Urothelium cell line (cell line): ENCODE results near the gene C6orf58.

Source experiments
- DNase-seq: peaks from one replicate; pipeline ENCODE4 v3.0.0; 2011; ENCODE audit warnings: low spot score, mixed read lengths
- FAIRE-seq: peaks from 2 replicates; lab custom pipeline; 2011; peaks lifted over from hg19 to GRCh38; lab: Jason Lieb, UNC

The C6orf58 gene

DNA sequence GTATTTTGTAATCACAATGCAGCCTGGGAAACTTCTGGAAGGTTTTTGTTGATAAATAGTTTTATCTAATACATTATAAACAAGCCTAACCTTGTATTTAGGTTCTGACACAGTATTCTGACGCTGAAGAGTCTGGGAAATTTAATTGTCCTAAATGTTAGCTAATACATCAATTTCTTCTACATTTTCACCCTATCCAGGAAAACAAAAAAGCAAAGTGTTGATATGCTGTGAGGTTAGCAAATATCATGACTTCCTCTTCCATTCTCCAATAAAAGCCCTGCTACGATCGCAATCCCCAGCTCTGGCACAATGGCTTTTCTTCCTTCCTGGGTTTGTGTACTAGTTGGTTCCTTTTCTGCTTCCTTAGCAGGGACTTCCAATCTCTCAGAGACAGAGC lies at the start of gene C6orf58:
Gene C6orf58, plus strand, starts transcription at position 301 of the 400 bp plus-strand sequence. Its CDS starts 12 bp downstream, at position 313.
- FAIRE-seq (no peak), DNase-seq (no peak)

DNA sequence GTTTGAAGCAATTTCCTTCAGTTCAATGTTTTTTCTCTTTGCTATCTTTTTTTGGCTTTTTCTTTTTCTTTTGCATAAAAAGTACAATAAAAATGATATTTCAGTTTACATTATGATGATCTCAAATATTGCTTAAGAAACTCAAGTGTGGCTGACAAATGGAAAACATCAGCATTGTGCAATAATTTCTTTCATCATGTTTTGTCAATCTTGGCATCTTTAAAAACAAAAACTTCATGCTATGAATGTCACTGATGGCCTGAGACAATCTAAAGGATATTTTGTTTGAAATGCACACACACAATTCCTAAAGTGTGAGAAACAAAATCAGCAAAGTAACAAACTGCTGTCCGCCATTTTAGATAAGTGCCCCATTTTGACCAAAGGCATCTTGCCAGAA lies 44.0 kb upstream of the C6orf58 start:
- FAIRE-seq = no peak
- DNase-seq = no peak

DNA sequence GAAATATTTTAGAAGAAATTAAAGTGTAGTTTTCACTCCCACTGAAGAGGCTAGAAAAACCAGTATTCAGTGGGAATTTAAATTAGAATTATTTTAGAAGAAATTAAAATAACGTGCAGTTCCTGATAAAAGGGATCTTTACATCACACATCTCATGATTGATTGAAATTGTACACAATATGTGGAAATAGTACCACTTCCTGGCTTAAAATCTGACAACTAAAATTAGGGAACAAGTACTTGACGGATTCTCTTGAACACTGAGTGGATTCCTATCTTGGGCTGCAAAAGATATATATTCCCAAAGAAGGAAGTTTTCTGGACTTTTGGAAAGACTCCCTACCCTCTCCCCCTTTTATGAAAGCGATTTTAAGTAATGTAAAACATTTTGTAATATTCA lies 43.2 kb upstream of the C6orf58 start:
- no peak for FAIRE-seq
- DNase-seq = no peak

DNA sequence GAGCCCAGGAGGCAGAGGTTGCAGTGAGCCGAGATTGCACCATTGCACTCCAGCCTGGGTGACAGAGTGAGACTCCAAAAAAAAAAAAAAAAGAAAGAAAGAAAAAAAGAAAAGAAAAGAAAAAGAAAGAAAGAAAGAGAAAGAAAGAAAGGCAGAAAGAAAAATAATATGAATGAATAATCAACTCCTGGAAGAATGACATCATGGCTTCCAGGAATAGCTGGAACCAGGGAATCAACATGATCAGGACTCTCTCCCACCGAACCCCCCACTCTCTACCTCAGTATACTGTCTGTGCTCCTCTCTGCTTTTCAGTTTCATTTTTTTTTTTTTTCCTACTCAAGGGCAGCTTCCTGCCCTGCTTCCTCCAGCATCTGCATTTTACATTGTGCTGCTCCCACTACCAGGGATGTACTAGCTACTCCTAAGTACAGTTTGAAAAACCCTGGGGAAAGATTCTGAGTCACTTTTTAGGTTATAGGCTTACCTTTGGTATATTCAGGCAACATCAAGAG lies 38.2 kb upstream of the C6orf58 start:
- DNase-seq (no peak), FAIRE-seq (no peak)

DNA sequence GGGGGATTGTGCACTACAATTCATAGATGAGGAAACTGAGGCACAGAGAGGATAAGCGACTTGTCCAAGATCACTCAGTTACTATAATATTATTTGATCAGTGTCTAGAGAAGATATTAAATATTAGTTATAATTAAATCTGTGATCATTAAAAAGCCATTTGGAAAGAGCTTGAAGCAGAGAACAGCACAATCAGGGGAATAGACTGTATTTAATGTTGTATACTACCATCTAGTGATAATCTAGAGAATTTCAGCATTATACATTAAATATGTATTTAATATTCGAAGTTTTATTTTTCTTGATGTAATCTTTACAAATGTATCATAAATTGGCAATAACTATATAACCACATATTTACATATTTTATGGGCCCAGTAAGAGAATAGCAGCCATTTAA lies 37.7 kb upstream of the C6orf58 start:
- no peak for FAIRE-seq
- DNase-seq = peak; percentile 17

DNA sequence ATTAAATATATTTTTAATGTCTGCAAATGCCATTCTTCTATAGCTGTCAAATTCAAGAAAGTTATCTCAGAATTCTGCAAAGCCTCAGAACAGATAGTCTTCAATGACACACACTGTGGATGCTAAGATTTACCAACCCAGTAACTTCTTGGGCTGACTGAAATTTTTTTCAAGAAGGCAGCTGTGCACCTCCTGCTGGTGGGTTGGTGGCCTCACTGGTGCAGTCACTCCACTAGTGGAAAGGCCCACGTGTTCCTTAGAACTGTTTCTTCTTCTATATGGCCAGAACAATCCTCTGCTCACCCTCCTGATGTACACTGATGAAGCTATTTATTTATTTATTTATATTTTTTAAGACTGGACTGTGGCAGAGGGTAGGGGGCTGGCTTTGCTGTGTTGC lies 29.8 kb upstream of the C6orf58 start:
- FAIRE-seq (no peak), DNase-seq (peak; percentile 13)

DNA sequence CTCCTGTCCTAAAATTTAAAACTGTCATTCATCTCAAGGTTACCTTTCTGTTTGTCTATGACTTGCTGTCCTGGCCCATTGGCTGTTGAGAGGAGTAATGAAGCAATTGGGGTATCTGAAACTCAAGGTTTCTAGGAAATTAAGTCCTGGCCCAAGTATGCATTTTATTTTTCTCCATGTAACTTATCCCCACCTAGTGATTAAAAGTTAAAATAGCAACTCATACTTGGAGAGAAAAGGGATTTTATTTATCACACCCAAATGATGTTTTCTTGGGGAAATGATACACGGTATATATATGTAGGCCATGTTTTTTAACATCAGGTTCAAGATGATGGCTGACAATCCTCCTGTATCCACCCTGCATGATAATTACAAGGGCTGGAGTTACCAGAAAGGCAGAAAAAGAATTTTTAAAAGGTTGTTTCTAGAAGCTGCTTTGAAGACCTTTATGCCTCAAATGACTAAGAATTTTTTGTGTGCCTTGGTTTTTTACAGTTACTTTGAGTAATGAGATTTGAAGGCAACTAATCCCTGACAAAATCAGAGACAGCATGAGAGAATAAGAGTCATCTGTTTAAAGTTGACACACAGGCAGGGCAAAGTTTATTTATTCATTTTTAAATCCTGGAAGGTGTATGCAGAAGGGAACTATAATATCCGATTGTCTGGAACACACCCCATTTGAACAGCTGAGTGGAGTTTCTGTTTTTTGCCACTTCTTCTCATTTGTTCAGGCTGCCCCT lies 28.9 kb upstream of the C6orf58 start:
- FAIRE-seq = no peak
- DNase-seq = peak; percentile 11

DNA sequence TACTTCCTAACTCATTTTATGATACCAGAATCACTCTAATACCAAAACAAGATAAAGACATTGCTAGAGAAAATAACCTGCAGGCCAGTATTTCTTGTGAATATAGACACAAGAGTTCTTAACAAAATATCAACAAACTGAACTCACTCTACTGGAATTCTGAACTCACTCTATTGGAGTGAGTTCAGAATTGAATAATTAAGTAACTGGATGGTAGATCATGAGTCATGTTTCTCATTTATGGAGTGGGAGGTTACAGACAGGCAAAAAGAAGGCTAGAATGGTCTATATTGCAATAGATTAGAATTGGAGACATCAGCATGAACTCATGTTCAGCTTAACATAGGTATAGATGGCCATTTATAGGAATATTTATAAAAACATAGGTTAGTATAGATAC lies 26.6 kb upstream of the C6orf58 start:
- no peak for DNase-seq
- FAIRE-seq = no peak

DNA sequence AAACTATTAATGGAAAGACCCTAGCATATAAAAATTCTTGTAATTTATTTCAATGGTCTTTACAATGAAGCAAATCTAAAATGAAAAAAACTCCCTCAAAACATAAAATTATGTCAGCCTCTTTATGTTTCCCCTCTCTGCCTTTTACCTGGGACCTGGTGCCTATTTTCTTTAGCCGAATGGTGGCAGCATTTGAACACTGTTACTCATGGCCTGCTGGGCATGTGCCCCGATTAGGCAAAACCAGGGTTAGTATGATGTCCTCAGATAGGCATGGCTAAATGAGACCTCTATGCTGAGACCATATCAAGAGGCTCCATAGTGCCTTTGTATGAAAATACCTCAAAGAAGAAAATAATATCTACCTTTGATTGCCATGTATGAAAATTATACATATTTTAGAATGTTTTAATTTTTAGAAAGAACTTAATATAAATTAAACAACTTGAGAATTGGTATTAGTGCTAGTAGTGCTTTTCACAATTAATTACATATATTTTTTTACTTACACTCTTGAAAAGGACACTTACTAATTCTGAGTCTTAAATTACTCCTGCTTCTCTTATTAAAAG lies 22.5 kb upstream of the C6orf58 start:
- DNase-seq (peak; percentile 56), FAIRE-seq (peak; percentile 82)

DNA sequence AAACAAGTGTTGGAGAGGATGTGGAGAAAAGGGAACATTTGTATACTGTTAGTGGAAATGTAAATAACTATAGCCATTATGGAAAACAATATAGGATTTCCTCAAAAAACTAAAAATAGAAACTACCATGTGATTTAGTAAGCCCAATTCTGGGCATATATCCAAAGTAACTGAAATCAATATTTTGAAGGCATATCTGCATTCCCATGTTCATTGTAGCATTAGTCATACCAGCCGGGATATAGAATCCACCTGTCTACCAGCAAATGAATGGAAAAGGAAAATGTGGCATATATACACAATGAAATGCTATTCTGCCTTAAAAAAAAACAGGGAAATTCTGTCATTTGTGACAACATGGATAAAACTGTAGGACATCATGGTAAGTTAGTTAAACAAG lies 15.3 kb upstream of the C6orf58 start:
- FAIRE-seq = no peak
- no peak for DNase-seq

DNA sequence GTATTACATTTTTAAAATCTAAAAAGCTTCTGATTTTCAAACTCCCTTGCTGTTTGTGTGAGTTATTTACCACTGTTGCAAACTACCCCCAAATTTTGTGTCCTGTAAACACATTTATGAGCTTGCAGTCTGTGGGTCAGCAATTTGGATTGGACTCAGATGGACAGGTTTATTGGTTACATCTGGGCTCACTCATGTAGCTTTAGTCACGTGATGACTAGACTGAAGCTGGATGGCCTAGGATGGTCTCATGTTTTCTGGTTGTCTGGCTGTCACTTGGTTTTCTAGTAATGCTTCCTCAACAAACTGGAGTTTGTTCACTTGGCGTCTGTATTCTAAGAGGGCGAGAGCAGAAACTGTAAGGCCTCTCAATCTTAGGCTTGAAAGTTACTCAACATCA lies 12.2 kb upstream of the C6orf58 start:
- FAIRE-seq (no peak), DNase-seq (no peak)

DNA sequence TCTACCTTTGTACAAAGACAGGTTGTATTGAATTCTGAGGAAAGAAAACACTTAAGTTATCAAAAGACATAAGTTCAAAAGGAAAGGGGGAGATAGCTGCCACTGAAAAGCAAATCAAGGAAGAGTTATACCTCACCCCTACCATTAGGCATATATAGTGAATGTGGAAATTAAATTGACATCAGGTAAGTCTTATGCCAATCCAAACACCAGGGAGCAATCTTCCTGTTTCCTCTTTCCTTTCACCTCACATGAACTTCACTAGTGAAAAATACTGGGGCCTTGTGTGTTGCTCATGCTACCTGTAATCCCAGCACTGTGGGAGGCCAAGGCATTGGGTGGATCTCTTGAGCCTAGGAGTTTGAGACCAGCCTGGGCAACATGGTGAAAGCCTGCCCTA lies 10.9 kb upstream of the C6orf58 start:
- FAIRE-seq (no peak), DNase-seq (no peak)

DNA sequence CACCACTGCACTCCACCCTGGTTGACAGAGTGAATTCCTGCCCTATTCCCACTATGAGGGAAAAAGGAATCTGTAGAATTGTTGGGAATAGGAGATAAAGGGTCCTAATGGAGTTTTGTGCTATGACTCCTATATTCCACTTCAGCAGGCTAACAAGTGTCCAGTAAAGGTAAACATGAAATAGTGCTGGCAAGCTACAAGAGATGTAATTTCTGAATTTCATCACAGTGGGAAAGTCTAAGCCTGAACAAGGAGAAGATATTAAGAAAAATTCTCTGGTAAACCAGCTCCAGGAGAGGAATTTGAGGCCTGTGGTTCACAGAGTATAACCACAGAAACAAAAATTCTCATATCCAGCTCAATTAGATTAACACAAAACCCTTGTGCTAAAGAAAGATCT lies 10.3 kb upstream of the C6orf58 start:
- FAIRE-seq (no peak), DNase-seq (no peak)

DNA sequence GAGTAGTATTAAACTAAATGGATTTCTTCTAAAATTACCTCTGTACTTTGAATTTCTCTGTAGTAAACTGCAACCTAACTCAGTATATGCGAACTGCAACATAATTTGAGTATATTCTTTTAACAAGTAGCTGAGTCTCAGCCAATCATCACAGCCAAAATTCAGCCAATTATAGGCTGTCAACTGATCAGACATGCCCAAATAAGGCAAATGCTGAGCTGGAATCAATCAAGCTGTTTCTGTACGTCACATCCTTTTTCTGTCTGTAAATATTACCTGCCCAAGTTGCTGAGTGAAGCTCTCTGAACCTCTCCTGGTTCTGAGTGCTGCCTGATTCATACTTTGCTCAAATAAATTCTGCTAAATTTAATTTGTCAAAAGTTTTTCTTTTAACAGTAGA lies 9.5 kb upstream of the C6orf58 start:
- no peak for DNase-seq
- FAIRE-seq = no peak

DNA sequence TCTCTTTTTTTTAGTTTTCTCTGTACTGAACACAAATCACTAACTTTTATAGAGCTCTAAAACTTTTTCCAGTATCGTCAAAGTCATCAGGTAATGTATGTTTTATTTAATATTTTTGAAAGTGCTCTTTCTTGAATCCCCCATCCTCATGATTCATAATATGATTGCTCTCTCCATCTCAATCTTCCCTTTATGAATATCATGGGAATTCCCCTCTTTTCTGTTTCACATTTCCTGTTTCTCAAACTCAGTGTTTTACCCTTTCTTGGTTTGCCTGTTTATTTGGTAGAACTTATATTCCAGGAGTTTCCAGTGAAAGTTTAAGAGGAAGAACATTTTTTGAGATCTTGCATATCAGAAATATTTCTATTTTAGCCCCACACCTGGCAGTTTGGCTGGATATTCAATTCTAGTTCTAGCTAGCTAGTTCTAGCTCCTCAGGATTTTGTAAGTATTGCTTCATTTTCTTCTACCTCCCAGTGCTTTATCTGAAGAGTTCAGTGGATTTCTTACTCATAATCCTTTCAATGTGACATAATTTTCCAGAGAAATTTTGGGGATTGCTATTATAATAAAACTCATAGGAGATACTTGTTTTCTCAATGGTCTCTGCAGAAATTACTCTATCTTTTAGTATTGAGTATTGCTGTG lies 6.1 kb upstream of the C6orf58 start:
- DNase-seq = no peak
- no peak for FAIRE-seq

DNA sequence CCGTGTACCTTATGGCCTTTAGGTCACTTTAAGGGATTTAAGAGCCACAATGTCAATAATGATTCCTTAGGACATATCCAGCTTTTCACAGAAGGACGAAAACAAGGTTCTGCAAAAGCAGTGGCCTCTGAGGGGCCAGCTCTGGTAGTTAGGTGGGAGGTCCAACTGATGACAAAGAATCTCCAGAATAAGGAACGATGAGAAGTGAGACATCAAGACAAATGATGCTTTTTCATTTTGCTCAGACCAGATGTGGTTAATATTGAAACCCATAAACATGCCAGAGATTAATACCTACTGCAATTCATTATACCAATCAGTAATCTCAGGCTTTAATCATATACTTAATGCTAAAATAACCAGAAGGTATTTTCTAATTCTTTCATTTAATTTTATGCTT lies 1.9 kb downstream of the C6orf58 start:
- no peak for DNase-seq
- FAIRE-seq = no peak

DNA sequence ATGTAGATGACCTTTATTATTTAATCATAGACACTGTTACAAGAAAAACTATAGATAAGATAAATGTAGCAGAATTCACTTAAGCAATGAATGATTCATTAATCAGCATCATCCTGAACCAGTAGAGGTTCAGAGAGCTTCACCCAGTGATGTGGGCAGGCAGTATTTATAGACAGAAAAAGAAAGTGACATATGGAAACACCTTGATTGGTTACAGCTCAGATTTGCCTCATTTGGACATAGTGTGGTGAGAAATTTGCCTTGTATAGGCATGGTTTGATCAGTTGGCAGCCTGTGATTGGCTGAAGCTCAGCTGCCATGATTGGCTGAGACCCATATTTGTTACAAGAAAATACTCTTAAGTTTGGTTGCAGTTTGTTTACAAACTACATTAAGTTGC lies 4.6 kb downstream of the C6orf58 start:
- no peak for FAIRE-seq

DNA sequence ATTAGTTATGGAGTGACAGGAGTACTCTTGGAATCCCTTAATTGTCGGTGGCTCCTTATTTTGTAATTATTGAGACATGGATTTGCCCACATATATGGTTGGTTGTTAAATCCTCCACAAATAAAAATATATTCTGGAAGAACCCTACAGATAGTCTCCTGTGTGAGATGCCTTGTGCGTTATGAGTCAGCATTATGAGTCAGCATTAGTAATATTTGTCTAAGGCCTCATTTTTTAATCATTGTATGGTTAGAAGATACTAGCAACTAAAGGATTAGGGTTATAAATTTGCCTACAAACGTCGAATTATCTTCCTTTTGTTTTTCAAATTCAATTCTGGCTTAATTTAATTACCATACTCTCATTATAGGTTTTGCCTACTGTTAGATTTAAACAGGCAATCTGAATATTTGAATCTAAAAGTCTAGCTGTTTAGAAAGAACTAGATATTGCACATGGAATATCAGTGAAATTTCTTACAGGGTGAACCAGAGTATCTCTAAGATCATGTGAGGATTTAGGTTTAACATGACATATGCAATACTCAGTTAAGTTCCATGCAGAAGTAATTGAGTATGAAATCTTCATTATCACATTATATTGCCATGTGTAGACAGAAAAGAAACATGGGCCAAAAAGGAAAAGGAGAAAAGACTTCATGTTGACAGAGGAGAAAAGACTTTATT lies 5.9 kb downstream of the C6orf58 start:
- FAIRE-seq (no peak), DNase-seq (peak; percentile 43)

More for the DNA sequence above, 4.6 kb downstream of the C6orf58 start:
- DNase-seq = no peak

DNA sequence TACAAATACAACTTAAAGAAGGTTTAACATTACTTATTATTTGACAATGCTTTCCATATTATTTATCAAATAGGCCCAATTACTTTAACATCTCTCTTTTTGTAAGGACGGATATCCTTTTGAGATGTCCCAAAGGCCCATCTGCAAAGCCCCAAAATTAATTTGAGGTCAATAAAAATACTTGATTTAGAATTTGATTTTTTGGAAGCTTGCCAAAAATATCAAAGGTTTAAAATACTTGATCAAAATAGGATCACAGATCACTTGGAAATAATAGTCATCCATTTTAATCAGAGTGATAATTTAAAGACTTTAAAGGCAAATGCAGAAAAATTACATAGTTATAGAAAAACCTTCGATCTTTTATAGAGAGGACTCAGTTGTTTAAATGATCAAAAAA lies 8.1 kb downstream of the C6orf58 start:
- no peak for DNase-seq
- no peak for FAIRE-seq

DNA sequence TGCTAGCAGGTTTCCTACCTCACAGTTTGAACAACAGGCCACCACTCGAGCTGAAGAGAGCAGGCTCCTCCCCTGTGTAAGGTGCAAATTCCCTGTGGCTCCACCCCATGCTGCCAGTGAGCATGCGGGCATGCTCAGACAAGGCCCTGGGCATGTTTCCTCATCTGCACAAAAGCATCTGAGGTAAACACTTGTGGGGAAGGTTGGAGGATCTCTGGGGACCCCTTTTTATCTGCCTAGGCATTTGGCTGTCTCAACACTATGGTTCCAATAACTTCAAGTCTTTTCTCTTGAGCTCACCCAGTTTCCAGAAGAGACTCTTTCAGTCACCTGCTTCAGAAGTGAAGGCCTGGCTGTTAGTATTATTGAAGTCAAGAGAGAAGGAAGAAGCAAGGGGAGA lies 9.4 kb downstream of the C6orf58 start:
- FAIRE-seq (no peak), DNase-seq (no peak)

DNA sequence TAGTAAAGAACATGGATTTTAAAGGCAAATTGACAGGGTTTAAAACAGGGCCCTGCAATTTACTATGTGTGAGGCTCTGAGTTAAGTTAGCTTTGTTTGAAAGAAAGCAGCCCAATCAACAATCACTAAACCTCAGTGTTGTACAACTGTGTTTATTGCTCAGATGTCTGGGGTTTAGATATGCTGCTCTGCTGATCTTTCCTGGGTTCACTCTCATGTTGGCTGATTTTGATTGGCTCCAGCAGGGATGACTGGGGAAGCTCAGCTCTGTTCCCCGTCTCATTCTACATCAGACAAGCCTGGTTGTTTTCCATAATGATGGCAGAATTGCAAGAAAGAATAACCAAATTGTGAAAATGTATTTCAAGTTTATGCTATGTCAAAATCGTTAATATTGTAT lies 10.9 kb downstream of the C6orf58 start:
- FAIRE-seq = no peak

DNA sequence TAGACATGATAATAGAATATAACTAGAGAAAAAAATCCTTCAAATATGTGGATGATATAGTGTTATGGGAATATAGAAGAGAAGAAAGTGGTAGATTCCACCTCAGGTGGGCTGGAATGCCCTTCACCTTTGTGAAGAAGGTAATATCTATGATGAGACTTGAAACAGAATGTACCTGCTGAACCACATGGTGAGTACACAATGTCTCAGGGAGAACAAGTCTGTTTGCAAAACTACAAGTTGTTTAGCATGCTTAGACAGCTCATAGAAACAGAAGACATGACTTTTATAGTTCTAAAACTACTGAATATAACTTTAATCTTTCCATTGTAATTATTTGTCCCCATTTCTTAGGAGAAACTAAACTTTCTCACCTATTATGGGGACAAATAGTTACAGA lies 12.2 kb downstream of the C6orf58 start:
- DNase-seq (no peak), FAIRE-seq (no peak)

More for the DNA sequence above, 10.9 kb downstream of the C6orf58 start:
- no peak for DNase-seq
